Measurements from ENCODE around the gene FLNA. TPM values are rescaled to one million over a fixed set of nuclear protein-coding genes. Genes with fewer than 3 reads are reported as not detected.

Gene FLNA
- polyA plus RNA-seq, 3 donors, result 393 to 423 (median 399) TPM

DNA sequence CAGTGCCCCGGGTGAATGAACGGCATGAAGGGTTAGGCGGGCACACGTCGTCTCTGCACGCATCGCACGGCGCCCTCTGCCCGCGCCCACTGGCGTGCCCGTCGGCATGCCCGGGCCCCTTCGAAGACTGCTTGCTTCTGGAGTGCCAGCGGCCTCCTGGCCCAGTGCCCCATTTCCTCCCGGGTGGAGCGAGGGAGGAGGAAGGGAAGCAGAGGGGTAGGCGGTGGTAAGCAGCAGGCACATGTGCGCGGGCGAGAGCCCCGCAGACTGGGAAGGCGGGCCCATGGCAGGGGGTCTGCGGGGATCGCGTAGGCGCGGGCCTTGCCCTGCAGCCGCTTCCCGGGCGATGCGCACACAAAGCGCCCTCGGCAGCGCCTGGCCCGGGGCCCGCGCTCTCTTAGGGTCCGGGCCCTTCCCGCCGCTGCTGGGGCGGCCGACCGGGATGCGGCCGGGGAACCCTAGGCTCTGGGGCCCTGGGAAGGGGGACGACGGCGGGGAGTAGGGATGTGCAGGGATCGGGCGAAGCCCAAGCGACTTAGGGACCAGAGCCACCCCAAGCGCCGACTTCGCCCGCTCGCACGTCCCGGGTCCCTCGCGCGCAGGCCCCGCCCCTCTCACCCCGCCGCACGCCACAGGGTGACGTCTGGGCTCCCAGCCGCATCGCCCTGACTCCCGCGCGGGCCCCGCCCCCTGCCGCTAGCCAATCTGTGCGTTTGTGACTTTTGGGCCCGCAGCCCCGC, 3.8 kb upstream of the FLNA start:
- no peak for DNase-seq (ENCODE audit: low read depth in 3 of 3, low spot score in 2 of 3)

DNA sequence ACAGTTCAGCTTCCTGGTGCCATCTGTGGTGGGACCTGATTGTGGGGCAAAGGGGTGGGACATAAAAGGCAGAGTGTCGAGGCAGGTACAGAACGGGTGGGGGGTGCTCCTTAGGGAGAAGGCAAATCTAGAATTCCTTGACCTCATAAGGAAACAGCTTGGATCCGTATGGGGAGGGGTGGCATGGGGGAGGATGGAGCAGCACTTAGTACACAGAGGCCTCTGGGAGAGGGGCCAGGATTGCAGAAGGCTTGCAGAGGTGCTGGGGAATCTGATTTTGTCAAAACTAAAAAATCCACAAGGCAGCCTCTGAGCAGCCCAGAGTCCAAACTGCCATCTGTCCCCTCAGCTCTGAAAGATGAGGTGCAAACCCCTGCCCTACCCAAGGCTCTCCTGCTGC, 2.3 kb upstream of the FLNA start:
- DNase-seq (ENCODE audit: low read depth in 3 of 3, low spot score in 2 of 3), result no peak

DNA sequence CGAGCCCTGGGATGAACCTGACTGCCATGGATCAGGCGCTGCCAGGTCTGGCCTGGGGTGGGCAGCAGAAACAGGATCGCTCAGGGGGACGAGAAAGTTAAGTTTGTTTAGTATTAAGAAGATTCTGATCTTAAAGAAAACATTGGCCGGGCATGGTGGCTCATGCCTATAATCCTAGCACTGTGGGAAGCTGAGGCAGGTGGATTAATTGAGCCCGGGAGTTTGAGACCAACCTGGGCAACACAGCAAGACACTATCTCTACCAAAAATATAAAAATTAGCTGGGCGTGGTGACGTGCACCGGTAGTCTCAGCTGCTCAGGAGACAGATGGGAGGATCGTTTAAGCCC, 696 bp upstream of the FLNA start:
- DNase-seq (ENCODE audit: low read depth in 3 of 3, low spot score in 2 of 3), result no peak

DNA sequence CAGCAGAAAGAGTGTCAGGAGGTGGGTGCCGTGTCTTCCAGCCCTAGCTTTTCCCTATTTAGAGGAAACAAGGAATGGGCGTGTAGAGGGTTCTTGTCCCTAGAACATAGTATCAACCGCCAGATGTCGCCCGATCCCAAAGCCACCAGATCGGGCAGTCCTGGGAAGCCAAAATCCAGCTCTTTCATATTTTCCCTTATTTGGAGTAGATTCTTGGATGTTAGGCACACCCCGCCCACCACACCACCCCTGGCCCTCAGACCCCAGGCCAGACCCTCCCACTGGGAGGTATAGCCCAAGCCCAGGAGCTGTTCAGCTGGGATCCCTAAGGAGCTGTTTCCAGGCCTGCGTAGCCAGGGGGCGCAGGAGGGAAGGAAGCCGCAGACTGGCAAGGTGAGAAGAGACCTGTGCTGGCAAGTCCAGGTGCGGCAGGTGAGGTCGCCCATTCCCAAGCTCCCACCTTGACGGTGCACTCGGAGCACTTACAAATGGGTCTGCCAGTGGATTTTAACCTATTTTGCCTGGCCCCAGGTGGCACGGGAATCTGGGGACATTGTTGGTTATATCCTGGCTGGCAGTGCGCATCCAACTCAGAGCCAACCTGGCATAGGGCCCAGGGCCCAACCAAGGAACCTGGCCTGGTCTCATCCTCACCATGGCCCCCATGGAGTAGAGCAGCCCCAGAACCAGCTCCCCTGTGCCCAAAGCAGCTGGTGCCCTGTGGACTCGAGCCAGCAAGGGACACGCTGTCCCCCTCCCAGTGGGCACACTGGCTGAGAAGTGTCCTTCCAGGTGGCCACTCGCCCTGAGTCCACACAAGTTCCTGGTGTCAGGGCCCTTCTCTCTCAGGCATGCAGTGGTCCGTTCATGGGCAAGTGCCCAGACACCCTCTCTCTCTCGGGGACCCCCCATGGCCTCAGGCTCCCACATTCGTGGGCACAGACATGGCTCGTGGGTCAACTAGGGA, 811 bp downstream of the FLNA start:
- DNase-seq (ENCODE audit: low read depth in 3 of 3, low spot score in 2 of 3), result no peak

DNA sequence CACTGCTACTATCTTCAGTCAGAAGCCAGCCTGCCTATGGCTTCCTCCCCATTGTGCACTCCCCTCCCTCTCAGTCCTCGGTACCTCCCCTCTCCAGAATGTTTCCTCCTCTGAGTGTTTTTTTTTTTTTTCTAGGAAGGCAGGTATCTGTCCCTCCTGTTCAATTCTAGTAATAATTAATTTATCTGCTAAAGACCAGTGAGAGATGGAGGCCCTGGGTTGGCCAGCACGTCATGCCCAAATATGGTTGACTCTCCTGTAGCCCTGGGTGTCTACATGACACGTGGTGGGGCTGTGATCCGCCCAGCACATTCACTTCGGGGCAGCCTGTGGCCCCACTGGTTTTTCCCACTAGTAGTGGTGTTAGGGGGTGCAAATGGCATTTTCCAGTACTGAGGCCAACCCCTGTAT, 1.8 kb downstream of the FLNA start:
- DNase-seq (ENCODE audit: low read depth in 3 of 3, low spot score in 2 of 3), result no peak

DNA sequence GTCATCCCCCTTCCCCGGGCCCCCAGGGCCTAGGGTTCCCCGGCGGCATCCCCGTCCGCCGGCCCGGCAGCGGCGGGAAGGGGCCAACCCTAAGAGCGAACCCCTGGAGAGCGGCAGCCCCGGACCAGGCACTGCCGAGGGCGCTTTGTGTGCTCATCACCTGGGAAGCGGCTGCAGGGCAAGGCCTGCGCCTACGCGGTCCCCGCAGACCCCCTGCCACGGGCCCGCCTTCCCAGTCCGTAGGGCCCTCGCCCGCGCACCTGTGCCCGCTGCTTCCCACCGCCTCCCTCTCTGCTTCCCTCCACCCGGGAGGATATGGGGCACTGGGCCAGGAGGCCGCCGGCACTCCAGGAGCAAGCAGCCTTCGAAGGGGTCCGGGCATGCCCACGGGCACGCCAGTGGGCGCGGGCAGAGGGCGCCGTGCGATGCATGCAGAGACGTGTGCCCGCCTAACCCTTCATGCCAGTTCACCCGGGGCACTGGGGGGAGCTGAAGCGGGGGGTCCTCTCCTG, 2.6 kb downstream of the FLNA start:
- DNase-seq (ENCODE audit: low read depth in 3 of 3, low spot score in 2 of 3), result no peak

DNA sequence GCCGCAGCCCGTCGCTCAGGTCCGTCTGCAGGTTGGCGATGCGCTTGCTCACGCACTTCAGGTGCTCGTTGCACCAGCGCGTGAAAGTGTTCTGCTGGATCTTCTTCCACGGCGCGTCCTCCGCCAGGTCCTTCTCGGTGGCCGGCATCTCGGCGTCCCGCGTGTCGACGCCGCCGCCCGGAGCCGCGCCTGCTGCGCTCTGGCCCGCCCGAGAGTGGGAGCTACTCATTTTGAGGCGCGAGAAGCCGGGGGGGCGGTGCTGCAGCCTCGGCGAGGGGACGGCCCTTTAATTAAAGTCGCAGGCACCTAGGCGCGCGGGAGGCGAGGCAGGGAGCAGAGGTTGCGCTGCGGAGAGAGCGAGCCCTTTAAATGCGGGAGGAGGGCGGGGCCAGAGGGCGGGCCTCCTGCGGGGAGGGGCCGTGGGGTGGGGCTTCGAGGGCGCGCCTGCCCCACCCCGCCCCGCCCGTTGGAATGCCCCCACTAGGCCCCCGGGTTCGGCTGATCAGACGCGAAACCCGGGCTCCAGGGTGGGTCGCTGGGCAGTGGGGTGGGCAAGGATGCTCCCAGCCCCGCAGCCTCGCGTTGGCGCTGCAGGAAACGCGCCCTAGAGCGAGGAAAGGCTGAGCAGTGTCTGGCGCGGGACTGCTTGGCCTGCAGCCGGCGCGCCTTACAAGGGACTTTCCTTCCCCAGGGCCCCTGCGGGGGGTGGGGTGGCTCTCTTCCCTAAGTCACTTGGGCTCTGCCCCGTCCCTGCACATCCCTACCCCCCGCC, 3.2 kb downstream of the FLNA start:
- DNase-seq (ENCODE audit: low read depth in 3 of 3, low spot score in 2 of 3), result peak in 2 of 3 donors; percentile 69 to 83

DNA sequence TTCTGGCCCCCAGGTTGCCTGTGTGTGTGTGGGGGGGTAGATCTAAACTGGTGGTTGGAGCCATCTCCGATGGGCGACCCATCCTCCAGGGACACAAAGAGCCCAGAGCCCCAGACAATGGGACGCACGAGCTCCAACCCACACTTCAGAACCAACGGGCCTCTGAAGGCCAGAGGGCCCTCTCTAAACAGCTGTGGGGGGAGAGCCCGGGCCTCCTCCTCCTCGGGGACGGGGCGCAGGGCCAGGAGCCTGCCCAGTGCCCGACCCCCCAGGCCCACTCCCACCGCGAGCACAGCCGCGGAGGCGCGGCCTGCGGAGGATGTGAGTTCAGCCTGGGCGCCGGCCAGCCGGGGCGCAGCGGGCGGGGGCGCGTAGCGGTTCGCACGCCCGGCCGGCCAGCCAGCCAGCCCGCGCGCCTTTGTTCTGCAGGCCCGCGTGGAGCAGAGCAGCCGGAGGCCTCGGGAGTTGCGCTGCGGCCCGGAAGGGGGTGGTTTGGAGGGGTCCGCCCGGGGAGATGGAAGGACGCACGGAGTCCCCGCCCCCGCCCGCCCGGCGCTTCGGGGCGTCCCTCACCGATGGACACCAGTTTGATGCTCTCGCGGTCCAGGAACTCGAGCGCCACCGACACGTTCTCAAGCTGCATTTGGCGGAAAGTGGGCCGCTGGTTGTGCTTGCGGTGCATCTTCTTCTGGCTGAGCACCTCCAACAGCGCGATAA, 4.0 kb downstream of the FLNA start:
- DNase-seq (ENCODE audit: low read depth in 3 of 3, low spot score in 2 of 3), result no peak

DNA sequence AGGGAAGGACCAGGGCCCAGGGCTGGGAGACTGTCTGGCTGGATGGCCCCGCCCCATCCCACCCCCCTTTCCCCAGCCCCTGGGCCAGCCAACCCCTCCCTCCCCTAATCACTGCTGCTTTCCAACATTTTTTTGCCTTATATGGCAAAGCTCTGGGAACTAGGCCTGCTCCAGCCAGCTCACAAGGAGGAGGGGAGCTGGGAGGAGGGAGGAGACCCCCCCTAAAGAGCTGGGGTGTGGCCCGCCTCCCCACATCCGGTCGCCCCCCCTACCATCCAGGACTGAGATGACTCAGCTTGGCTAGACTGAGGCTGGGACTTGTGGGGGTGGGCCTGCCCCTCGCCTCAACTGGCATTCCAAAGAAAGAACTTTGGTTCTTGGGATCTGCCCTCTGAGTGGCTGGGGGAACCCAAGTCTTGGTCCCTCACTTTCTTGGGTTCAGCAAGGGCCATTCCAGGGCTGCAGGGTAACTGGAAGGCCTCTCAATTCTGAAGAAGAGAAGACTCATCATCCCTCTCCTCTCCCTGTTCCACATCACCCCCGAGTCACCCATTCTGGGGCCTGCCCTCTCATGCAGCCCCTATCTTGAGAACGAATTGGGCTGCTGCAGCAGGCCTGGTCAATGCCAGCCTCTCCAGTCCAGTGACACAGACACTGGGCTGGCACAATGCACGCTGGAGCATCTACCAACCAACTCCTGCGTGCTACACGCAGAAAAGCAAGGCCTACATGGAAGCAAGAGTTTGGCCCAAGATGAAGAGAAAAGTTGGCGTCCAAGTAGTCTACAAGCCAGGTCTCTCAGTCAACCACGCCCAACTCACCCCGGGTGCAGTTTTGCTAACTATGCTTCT, 4.8 kb downstream of the FLNA start:
- DNase-seq (ENCODE audit: low read depth in 3 of 3, low spot score in 2 of 3), result peak; percentile 27 to 69 (median 67)

DNA sequence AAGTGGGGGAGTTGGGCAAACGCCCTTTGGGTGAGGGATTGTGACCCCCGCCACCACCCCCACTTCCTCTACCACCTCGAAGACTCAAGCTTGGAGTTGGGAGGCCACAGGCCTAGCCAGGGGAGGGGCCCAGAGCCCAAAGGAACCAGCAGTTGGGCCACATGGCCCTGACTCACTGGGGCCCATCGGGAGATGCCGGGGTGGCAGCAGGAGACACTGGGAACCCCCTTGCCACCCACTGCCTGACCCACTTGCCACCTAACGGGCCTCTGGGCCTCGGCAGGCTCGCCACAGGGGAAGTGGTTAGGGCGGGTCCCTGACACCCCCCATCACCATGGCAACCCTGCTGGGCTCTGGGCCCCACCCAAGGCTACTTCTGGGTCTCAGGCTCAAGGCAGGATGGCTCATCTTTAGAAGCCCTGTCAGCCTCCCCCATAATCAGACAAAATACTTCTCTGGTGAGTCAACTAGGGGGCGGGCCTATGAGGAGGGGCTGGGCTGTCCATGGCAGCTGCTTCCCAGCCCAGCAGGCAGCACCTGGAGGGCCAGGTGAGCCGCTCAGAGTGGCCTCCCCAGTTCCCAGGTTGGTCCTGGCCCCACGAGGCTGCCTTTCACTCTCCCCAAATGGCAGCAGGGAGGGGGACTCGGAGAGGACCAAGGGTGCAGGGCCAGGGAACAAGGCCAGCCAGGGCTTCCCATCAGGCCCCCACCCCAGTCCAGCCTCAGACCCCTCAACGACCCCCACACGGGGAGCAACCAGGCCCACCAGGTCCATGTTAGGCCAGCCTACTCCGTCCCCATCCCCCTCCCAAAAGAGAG, 5.6 kb downstream of the FLNA start:
- no peak for DNase-seq (ENCODE audit: low read depth in 3 of 3, low spot score in 2 of 3)

DNA sequence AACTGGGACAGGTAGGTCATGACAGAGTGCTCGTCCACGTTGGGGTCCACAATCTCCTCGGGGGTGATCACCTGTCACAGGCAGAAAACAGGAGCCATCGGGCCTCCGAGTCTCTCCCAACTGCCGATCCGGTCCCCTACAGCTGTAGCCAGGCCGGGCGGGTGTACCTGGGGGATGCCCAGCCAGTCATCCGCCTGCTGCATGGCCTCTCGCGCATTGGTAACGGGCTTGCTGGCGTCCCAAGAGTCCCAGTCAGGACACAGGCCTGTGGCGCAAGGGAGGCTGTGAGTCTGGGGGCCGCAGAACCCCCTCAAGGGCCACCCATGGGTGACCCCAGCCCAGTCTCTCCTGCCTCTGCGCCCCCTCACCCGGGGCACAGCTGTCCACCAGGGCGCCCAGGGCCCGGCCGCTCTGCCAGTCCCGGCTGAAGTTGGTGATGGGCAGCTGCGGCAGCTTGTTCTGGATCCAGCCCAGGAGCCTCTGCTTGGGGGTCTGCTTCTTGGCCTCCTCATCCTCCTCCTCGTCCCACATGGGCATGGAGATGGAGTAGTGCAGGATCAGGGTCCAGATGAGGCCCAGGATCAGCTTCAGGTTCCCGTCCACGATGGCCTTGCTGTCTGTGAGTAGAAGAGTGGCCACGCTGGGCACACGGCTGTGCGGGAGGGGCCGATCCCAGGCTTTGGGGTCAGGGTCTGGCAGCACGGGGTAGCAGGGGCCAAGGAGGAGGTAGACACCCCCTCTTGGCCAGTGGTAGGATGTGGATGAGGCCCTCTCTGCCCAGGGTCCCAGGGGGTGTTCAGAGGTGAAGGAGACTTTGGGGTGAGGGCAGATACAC, 6.7 kb downstream of the FLNA start:
- no peak for DNase-seq (ENCODE audit: low read depth in 3 of 3, low spot score in 2 of 3)

DNA sequence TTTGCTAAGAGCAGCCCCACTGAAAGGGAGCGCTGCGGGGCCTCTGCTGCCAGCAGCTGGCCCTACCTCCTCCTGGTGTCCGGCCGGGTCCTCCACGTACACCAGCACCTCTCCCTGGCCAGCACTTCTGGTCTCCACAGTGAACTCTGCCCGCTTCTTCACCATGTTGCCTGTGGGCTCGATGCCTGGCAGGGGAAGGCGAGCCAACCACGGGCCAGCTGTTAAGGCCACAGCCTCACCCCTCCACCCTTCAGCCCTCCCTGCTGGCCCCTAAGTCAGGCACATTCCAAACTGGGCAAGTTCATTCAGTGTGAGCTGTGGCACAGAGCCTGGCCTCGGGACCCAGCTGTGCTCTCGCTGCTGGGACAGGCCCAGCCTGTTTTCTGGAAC, 7.8 kb downstream of the FLNA start:
- DNase-seq (ENCODE audit: low read depth in 3 of 3, low spot score in 2 of 3), result no peak

DNA sequence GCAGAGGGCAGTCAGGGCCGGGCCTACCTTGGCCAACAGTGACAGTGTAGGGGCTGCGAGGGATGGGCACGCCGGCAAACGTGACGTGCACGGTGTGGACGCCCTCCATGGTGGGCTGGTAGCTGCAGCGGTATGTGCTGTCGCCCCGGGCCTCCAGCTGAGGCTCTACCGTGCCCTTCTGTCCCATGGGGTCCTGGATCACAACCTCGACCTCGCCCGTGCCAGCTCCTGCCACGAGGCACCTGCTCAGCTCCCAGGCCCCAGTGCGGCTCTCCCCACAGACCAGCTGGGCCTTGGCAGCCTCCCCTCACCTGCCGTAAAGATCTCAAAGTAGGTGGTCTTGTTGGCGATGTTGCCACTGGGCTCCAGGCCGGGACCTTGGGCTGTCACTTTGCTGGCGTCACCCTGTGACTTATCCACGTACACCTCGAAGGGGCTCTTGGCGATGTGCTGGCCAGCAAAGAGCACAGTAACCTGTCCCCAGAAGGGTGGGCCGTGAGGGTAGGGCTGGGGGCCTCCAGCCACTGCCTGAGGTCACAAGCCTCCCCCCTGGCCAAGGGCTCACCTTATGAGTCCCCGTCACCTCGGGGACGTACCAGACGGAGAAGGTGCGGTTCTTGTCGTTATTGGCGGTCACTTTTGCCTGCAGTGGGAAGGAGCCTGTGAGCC, 8.3 kb downstream of the FLNA start:
- DNase-seq (ENCODE audit: low read depth in 3 of 3, low spot score in 2 of 3), result no peak

DNA sequence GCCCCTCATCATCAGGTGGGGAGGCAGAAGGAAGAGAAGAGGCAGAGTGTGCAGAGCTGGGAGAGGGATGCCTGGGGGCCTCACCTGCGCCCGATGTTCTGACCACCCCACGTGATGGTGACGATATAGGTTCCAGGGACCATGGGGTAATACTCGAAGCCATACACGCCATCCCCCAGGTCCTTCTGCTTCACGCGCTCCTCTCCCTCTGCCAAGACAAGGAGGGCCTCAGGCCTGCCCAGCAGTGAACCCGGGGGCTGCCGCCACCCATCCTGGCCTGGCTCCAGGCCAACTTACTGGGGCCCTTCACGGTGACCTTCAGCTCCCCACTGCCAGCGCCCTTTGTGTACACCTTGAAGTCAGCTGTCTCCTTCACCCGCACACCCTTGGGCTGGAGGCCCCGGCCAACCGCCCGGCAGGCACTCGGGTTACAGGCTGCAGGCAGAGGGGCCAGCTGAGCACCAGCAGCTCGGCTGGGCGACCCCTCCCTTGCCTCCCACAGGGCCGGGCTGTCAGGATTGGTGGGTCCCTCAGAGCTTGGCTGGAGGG, 9.3 kb downstream of the FLNA start:
- DNase-seq (ENCODE audit: low read depth in 3 of 3, low spot score in 2 of 3), result no peak

DNA sequence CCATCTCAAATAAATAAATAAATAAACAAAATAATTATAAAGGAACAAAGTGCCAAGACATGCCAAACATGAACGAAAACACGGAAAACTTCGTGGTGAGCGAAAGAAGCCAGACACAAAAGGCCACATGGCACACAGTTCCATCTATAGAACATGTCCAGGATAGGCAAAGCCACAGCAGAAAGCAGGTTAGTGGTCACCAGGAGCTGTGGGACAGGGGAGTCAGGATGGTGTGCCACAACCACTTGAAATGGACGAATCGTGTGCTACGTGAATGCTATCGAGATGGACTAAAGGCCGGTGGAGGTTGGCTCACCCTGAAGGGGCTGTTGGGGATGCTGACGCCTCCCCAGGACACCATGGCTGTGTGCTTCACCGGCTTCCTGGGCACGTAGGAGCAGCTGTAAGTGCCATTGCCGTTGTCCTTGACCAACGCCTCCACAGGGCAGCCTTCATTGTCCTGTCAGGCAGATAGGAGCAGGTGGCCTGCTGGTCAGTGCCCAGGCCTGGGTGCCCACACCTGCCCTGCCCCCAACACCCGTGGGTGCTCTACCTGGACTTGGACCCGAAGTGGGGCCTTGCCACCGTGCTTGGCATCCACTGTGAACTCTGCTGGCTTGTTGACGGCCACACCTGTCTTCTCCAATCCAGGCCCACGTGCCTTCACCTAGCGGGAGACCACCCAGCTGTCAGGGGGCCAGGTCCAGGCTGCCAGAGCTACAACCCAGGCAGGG, 10.6 kb downstream of the FLNA start:
- no peak for DNase-seq (ENCODE audit: low read depth in 3 of 3, low spot score in 2 of 3)

DNA sequence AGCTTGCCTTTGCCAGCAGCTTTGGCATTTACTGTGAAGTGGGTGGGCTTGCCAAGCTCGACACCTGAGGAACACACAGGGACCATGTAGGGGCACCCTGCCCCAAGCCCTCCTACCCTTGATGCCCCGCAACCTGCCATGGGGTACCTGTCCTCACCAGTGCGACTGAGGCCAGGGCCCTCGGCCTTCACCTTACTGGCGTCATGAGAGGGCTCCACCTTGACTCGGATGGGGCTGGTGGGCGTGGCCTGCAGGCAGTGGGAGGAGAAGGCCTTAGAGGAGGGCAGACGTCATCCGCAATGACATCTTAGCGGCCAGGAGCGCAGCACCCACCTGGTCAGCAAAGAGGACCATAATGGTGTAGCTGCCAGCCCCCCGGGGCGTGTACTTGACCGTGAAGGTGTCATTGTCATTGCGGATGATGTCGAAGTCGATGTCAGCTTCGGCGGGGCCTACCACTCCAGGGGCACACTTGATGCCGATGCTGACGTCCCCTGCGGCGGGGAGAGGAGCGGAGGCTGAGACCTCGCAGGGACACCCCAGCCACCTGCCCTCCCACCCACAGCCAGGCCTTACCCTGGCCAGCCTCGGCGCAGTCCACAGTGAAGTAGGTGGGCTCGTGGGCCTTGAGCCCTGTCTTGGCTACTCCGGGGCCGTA, 12.2 kb downstream of the FLNA start:
- no peak for DNase-seq (ENCODE audit: low read depth in 3 of 3, low spot score in 2 of 3)

Data from right renal cortex interstitium (tissue), 3 donors.